ENCODE results near the gene ASTN2.

ASTN2 gene

GRCh38 chr9:116378873-116379272 is 1036.0 kb downstream of the ASTN2 start:
- no peak for DNase-seq (ENCODE audit: low read depth)

- DNase-seq (ENCODE audit: low read depth) = no peak
These were observed 1037.6 kb downstream of the ASTN2 start for GRCh38 chr9:116377179-116377798.
